Measurements from ENCODE around the gene ANTXR1. TPM values are rescaled to one million over a fixed set of nuclear protein-coding genes. Genes with fewer than 3 reads are reported as not detected.

The ANTXR1 gene
- total and polyA plus RNA-seq, 2 donors from 2014 or later, result 7.0 to 42.6 TPM

DNA sequence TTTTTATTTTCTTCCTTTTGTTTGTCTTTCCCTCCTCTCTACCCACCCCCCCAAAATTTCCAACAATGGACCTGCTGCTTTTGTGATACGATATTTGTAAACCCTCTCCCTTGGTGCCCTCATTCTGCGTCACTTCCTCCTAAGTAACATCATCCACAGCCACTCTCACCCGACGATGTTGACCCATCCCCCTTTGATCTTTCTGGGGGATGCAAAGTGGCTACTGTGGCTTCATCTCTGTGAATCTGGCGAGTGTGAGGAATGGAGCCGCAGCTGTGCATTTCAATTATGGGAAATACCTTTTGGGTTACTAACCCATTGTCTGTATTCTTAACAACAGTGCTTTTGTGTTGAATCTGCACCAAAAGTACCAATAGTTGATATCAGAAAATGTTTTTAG lies 19.4 kb downstream of the ANTXR1 start:
- intact Hi-C loops (cut with DNase I), result no loop called here
- H3K36me3 ChIP-seq (ENCODE audit: control insufficient read depth in 2 of 3, insufficient read depth in 3 of 3, low read length in 3 of 3), result no peaks in the 10 kb centered on the region
- no peak for FAIRE-seq

DNA sequence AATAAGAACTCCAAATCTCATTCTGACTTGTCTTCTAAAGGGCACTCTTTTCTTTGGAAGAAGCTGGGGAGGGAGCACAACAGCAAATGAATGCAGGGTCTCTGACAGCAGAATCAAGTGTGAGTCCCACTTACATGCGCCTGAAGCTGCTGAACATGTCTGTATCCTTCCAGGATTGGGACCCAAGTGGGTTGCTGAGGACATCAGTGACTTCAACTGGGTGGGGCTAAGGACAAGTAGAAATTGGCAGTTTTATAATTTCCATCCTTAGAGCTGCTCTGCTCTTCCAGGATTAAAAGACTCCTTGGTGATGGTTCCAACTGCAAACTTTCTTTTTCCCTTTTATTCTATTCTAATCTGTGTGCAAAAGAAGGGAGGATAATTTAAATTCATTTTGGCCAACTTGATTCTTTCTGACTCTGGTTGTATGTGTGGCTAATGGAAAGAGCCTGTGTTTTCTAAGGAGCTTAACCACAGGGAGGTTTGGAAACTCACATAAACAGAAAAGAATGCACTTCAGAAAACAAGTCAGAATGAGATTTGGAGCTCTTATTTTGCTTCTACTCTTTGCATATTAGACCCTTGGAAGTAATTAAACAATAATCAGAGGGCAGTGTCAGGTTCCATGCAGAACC lies 20.6 kb downstream of the ANTXR1 start:
- intact Hi-C loops (cut with DNase I), result no loop called here
- no peak for FAIRE-seq
- no peaks in the 10 kb centered on the region for H3K27me3 ChIP-seq (ENCODE audit: control insufficient read depth, insufficient read depth, low read length)
- DNase-seq, result no peak
- no peaks in the 10 kb centered on the region for H3K9me3 ChIP-seq (ENCODE audit: control insufficient read depth in 2 of 3, insufficient read depth in 1 of 3, low read length in 3 of 3)
- H3K36me3 ChIP-seq (ENCODE audit: control insufficient read depth in 2 of 3, insufficient read depth in 3 of 3, low read length in 3 of 3), result no peaks in the 10 kb centered on the region
- H3K4me3 ChIP-seq (ENCODE audit: low read length in 3 of 3), result no peak overlapping the region
- no peak overlapping the region for H3K27ac ChIP-seq (ENCODE audit: low read depth in 2 of 2, low read length in 2 of 2)
- TF ChIP-seq, protein P1, sequence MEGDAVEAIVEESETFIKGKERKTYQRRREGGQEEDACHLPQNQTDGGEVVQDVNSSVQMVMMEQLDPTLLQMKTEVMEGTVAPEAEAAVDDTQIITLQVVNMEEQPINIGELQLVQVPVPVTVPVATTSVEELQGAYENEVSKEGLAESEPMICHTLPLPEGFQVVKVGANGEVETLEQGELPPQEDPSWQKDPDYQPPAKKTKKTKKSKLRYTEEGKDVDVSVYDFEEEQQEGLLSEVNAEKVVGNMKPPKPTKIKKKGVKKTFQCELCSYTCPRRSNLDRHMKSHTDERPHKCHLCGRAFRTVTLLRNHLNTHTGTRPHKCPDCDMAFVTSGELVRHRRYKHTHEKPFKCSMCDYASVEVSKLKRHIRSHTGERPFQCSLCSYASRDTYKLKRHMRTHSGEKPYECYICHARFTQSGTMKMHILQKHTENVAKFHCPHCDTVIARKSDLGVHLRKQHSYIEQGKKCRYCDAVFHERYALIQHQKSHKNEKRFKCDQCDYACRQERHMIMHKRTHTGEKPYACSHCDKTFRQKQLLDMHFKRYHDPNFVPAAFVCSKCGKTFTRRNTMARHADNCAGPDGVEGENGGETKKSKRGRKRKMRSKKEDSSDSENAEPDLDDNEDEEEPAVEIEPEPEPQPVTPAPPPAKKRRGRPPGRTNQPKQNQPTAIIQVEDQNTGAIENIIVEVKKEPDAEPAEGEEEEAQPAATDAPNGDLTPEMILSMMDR (IDR thresholded peaks at IDR 0.05; ENCODE audit: borderline replicate concordance, extremely low read depth, insufficient read depth), result no peak
- H3K4me1 ChIP-seq (ENCODE audit: control insufficient read depth in 2 of 3, insufficient read depth in 2 of 3, low read depth in 1 of 3, low read length in 3 of 3), result no peaks in the 10 kb centered on the region
- H3K9ac ChIP-seq (ENCODE audit: low read length in 3 of 3), result no peak overlapping the region

More for the DNA sequence above, 19.4 kb downstream of the ANTXR1 start:
- H3K27me3 ChIP-seq (ENCODE audit: control insufficient read depth, insufficient read depth, low read length), result no peaks in the 10 kb centered on the region
- H3K4me1 ChIP-seq (ENCODE audit: control insufficient read depth in 2 of 3, insufficient read depth in 2 of 3, low read depth in 1 of 3, low read length in 3 of 3), result no peaks in the 10 kb centered on the region
- H3K9ac ChIP-seq (ENCODE audit: low read length in 3 of 3), result no peak overlapping the region
- no peak for DNase-seq
- TF ChIP-seq, protein P1 (IDR thresholded peaks at IDR 0.05; ENCODE audit: borderline replicate concordance, extremely low read depth, insufficient read depth), result no peak
- H3K4me3 ChIP-seq (ENCODE audit: low read length in 3 of 3), result no peak overlapping the region
- H3K9me3 ChIP-seq (ENCODE audit: control insufficient read depth in 2 of 3, insufficient read depth in 1 of 3, low read length in 3 of 3), result no peaks in the 10 kb centered on the region
- H3K27ac ChIP-seq (ENCODE audit: low read depth in 2 of 2, low read length in 2 of 2), result no peak overlapping the region

DNA sequence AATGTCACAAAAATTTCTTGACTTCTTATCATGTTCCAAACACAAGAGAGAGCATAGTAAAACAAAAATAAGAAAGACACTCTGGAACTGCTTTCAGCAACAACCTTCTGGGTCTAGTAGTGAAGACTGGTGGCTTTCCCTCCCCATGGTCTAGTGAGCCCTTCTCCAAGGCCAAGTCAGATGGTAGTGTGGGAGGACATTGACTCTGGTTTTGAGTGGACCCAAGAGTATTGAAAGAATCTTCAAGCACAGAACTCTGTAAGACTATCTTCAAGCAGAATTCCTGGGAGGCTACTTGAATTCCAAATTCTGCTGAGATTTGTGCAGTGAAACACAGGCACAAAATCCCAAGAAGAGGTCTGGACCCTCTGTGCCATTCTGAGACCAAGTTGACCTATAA lies 21.1 kb downstream of the ANTXR1 start:
- no peak for FAIRE-seq
- TF ChIP-seq, protein P1 (IDR thresholded peaks at IDR 0.05; ENCODE audit: borderline replicate concordance, extremely low read depth, insufficient read depth), result no peak

DNA sequence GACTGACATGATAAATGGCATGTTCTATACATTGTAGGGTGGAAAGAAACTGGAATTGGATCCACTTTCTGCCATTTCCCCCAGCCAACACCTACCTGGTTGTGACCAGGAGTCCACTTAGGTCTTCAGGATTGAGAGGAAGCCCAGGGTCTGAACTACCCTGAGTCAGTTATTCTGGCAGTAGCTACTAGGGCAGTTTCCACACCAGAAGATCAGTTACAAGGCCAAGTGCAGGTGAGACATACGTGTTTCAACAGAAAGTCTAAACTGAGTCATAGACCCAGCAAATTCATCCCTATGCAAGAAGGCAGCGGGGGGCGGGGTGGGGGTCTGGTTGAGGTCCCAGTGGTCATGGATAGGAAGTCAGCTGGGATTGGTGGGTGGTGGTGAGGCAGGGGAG lies 21.9 kb downstream of the ANTXR1 start:
- TF ChIP-seq, protein P1 (IDR thresholded peaks at IDR 0.05; ENCODE audit: borderline replicate concordance, extremely low read depth, insufficient read depth), result no peak
- Histone ChIP-seq H3K9me3 (ENCODE audit: control insufficient read depth in 2 of 3, insufficient read depth in 1 of 3, low read length in 3 of 3) (no peaks in the 10 kb centered on the region), H3K4me1 (ENCODE audit: control insufficient read depth in 2 of 3, insufficient read depth in 2 of 3, low read depth in 1 of 3, low read length in 3 of 3) (no peaks in the 10 kb centered on the region), H3K4me3 (ENCODE audit: low read length in 3 of 3) (no peak overlapping the region), H3K27me3 (ENCODE audit: control insufficient read depth, insufficient read depth, low read length) (no peaks in the 10 kb centered on the region), H3K27ac (ENCODE audit: low read depth in 2 of 2, low read length in 2 of 2) (no peak overlapping the region), H3K9ac (ENCODE audit: low read length in 3 of 3) (no peak overlapping the region), H3K36me3 (ENCODE audit: control insufficient read depth in 2 of 3, insufficient read depth in 3 of 3, low read length in 3 of 3) (no peaks in the 10 kb centered on the region)
- FAIRE-seq (no peak), DNase-seq (no peak)
- intact Hi-C loops (cut with DNase I), result no loop called here

More for the DNA sequence above, 21.1 kb downstream of the ANTXR1 start:
- no peak overlapping the region for H3K4me3 ChIP-seq (ENCODE audit: low read length in 3 of 3)
- no peak for DNase-seq
- H3K27me3 ChIP-seq (ENCODE audit: control insufficient read depth, insufficient read depth, low read length), result no peaks in the 10 kb centered on the region
- no peaks in the 10 kb centered on the region for H3K36me3 ChIP-seq (ENCODE audit: control insufficient read depth in 2 of 3, insufficient read depth in 3 of 3, low read length in 3 of 3)
- H3K4me1 ChIP-seq (ENCODE audit: control insufficient read depth in 2 of 3, insufficient read depth in 2 of 3, low read depth in 1 of 3, low read length in 3 of 3), result no peaks in the 10 kb centered on the region
- intact Hi-C loops (cut with DNase I), result no loop called here
- H3K9me3 ChIP-seq (ENCODE audit: control insufficient read depth in 2 of 3, insufficient read depth in 1 of 3, low read length in 3 of 3), result no peaks in the 10 kb centered on the region
- H3K27ac ChIP-seq (ENCODE audit: low read depth in 2 of 2, low read length in 2 of 2), result no peak overlapping the region
- no peak overlapping the region for H3K9ac ChIP-seq (ENCODE audit: low read length in 3 of 3)
